K562 (cell line): Measurements from ENCODE around the gene BASP1. TPM values are rescaled to one million over a fixed set of nuclear protein-coding genes. Genes with fewer than 3 reads are reported as not detected.

ENCODE experiments used
- ATAC-seq: fragments of 200-7000 bp; cut with Tn5 transposase; 3 replicates; pipeline ENCODE4 v1.9.1; 2020; ENCODE audit warnings: moderate library complexity
- BruUV-seq: library from RNA; stranded (reverse); fragments of 400-500 nt; replicated peaks from 2 replicates; lab custom pipeline; 2021; lab: Mats Ljungman, UMichigan
- CTCF ChIA-PET: fragments of 300-600 bp; formaldehyde crosslinking; extraction: SDS; loops from one replicate; lab custom pipeline; 2021; ENCODE audit warnings: low intra/inter-chr PET ratio; lab: Yijun Ruan, JAX
- POLR2A ChIA-PET: fragments of 300-600, 350-650 bp; sonication (Branson Sonifier 250); formaldehyde crosslinking; extraction: SDS; loops from one replicate; lab custom pipeline; 2021; ENCODE audit warnings: antibody characterized with exemption, inconsistent platforms; lab: Yijun Ruan, JAX
- DNase-seq, 4 experiments: peaks; one replicate each; pipeline versions ENCODE4 v3.0.0 to v3.0.0-alpha.2; 2011 to 2018; ENCODE audit warnings: low spot score in 3 of 4, mixed read lengths in 3 of 4; ENCODE audit errors: extremely low read depth in 1 of 4
- FAIRE-seq: peaks from 2 replicates; lab custom pipeline; 2011; peaks lifted over from hg19 to GRCh38; lab: Jason Lieb, UNC
- H2AFZ ChIP-seq: 2 replicates; pipeline ENCODE4 v1.6.0; 2011; ENCODE audit warnings: low read depth, low read length, control low read depth, inconsistent platforms
- H3K27ac ChIP-seq: fragments of 200-600 bp; 3 replicates; pipeline ENCODE4 v1.8.0; 2011; ENCODE audit warnings: low read depth, mild to moderate bottlenecking, control low read depth, inconsistent platforms, low read length, moderate library complexity, mixed read lengths; ENCODE audit errors: extremely low read depth
- H3K27me3 ChIP-seq, 2 experiments: fragments of 300-600 bp in 1 of 2; 2 replicates in 1 of 2; 3 replicates in 1 of 2; pipeline versions ENCODE4 v1.6.0 to v1.8.0; 2011; ENCODE audit warnings: inconsistent platforms in 2 of 2, low read length in 2 of 2, mild to moderate bottlenecking in 1 of 2, mixed read lengths in 1 of 2, moderate library complexity in 1 of 2; ENCODE audit not compliant: control insufficient read depth in 2 of 2, insufficient read depth in 2 of 2
- H3K36me3 ChIP-seq: fragments of 300-600 bp; 3 replicates; pipeline ENCODE4 v1.8.0; 2011; ENCODE audit warnings: mild to moderate bottlenecking, low read length, inconsistent platforms; ENCODE audit not compliant: control insufficient read depth, insufficient read depth
- H3K4me1 ChIP-seq, 2 experiments: fragments of 200-600 bp in 1 of 2; replicated peaks in 1 of 2; 2 replicates in 1 of 2; 3 replicates in 1 of 2; pipeline versions ENCODE4 v1.5.1 to v1.8.0; 2011; ENCODE audit warnings: inconsistent platforms in 2 of 2, low read length in 2 of 2, mild to moderate bottlenecking in 1 of 2, mixed read lengths in 1 of 2, moderate library complexity in 1 of 2; ENCODE audit not compliant: control insufficient read depth in 2 of 2, insufficient read depth in 2 of 2
- H3K4me2 ChIP-seq: 2 replicates; pipeline ENCODE4 v1.6.1; 2011; ENCODE audit warnings: low read length, control low read depth, inconsistent platforms, mixed read lengths; ENCODE audit not compliant: insufficient read depth
- H3K4me3 ChIP-seq: fragments of 200-600 bp; sonication (generic), shearing (Covaris generic); 2 replicates; pipeline ENCODE4 v1.5.1; 2016; ENCODE audit warnings: control low read depth, inconsistent platforms
- H3K79me2 ChIP-seq: fragments of 200-600 bp; 3 replicates; pipeline ENCODE4 v1.8.0; 2011; ENCODE audit warnings: low read length, inconsistent platforms; ENCODE audit not compliant: control insufficient read depth, insufficient read depth
- H3K9ac ChIP-seq, 2 experiments: 2 replicates each; pipeline versions ENCODE4 v1.6.0 to v1.6.1; 2011; ENCODE audit warnings: low read depth in 2 of 2, low read length in 2 of 2, control low read depth in 1 of 2, inconsistent platforms in 1 of 2, mild to moderate bottlenecking in 1 of 2, mixed read lengths in 1 of 2; ENCODE audit not compliant: insufficient read depth in 1 of 2
- H3K9me1 ChIP-seq: one replicate; pipeline ENCODE4 v1.6.0; 2011; ENCODE audit warnings: inconsistent platforms, mild to moderate bottlenecking, low read length, moderate library complexity; ENCODE audit not compliant: control insufficient read depth, insufficient read depth
- H3K9me3 ChIP-seq: replicated peaks from 2 replicates; pipeline ENCODE4 v1.5.1; 2011; ENCODE audit warnings: low read depth, low read length, inconsistent platforms; ENCODE audit not compliant: control insufficient read depth, insufficient read depth
- H4K20me1 ChIP-seq: replicated peaks from 2 replicates; pipeline ENCODE4 v1.6.1; 2011; ENCODE audit warnings: low read length, inconsistent platforms, mixed read lengths; ENCODE audit not compliant: control insufficient read depth, insufficient read depth
- AFF4 ChIP-seq: sonication (generic); formaldehyde crosslinking; IDR thresholded peaks from 2 replicates; pipeline ENCODE4 v1.8.0; 2023; ENCODE audit warnings: mild to moderate bottlenecking, missing genetic modification reagents
- BACH1 ChIP-seq: fragments of 200-800 bp; sonication (Bioruptor generic); IDR thresholded peaks from 2 replicates; pipeline ENCODE4 v1.6.1; 2016; ENCODE audit warnings: missing genetic modification characterization, missing compliant biosample characterization
- CREB1 ChIP-seq, 2 experiments: sonication (generic) in 1 of 2; formaldehyde crosslinking in 1 of 2; IDR thresholded peaks; 2 replicates each; pipeline versions ENCODE4 v1.6.1 to v1.8.0; 2012 to 2022; ENCODE audit warnings: inconsistent platforms in 1 of 2, mild to moderate bottlenecking in 1 of 2, missing genetic modification reagents in 1 of 2, moderate library complexity in 1 of 2
- IRF2 ChIP-seq: sonication (generic); formaldehyde crosslinking; IDR thresholded peaks from 2 replicates; pipeline ENCODE4 v1.8.1; 2022; ENCODE audit warnings: mild to moderate bottlenecking, missing genetic modification reagents
- MITF ChIP-seq: IDR thresholded peaks from 2 replicates; pipeline ENCODE4 v1.6.1; 2014; ENCODE audit warnings: antibody characterized with exemption
- MTA3 ChIP-seq: fragments of 450-650 bp; formaldehyde crosslinking; IDR thresholded peaks from 2 replicates; pipeline ENCODE4 v1.6.1; 2017; ENCODE audit warnings: mild to moderate bottlenecking, borderline replicate concordance
- NCOA1 ChIP-seq: fragments of 450-650 bp; IDR thresholded peaks from 2 replicates; pipeline ENCODE4 v1.6.1; 2016; ENCODE audit warnings: low read depth
- POLR2G ChIP-seq: fragments of 200-400 bp; formaldehyde crosslinking; IDR thresholded peaks from 2 replicates; pipeline ENCODE4 v1.6.1; 2017; ENCODE audit warnings: low read depth, mild to moderate bottlenecking, antibody characterized with exemption, low read length, moderate library complexity
- RBM34 ChIP-seq: fragments of 200-400 bp; formaldehyde crosslinking; IDR thresholded peaks from 2 replicates; pipeline ENCODE4 v1.6.1; 2018; ENCODE audit warnings: low read length, borderline replicate concordance; ENCODE audit not compliant: insufficient read depth
- ZBED1 ChIP-seq: IDR thresholded peaks from 2 replicates; pipeline ENCODE4 v1.6.1; 2014
- ZBTB12 ChIP-seq: fragments of 250-450 bp; sonication (Bioruptor Pico); IDR thresholded peaks from 2 replicates; pipeline ENCODE4 v1.4.0; 2020
- WGBS: fragments of 100-300 bp; shearing (Covaris generic); methylation state at CpG from one replicate; pipeline ENCODE4 v1.1.6; 2016; ENCODE audit warnings: low coverage, mixed read lengths; ENCODE audit not compliant: insufficient coverage; ENCODE audit errors: missing lambda C conversion rate; 5-methylcytosine and 5-hydroxymethylcytosine counted together
- in situ Hi-C: fragments of 300-500 bp; cut with MboI; formaldehyde crosslinking; loops from 4 replicates; pipeline ENCODE4 v1.15.0; 2018; ENCODE audit warnings: inconsistent platforms, mixed read lengths
- intact Hi-C: fragments of 100-400 bp; cut with micrococcal nuclease; formaldehyde crosslinking; loops from 2 replicates; pipeline ENCODE4 v1.14.2; 2022
- polyA plus RNA-seq, 8 experiments: library from polyadenylated mRNA; depleted of rRNA in 4 of 8; stranded (reverse) in 5 of 8; unstranded in 3 of 8; fragments of >200 nt; fragmentation: Nextera tagmentation in 2 of 8; fragmentation: Illumina TruSeq in 1 of 8; extraction: Ambion mirVana in 2 of 8; extraction: Trizol in 1 of 8; gene quantifications; 2 replicates each; pipeline versions ENCODE4 v1.2.1 to v1.2.3, GENCODE V29; 2011 to 2014; ENCODE audit warnings: inconsistent platforms in 1 of 8, missing spikeins in 1 of 8
- total RNA-seq, 7 experiments: library from RNA; depleted of rRNA in 6 of 7; stranded (reverse); fragments of >200 nt in 6 of 7; fragmentation: Illumina TruSeq in 2 of 7; extraction: Trizol in 2 of 7; gene quantifications; 2 replicates each; pipeline versions ENCODE4 v1.2.1 to v1.2.3, GENCODE V29; 2011 to 2021; ENCODE audit warnings: low replicate concordance in 1 of 7
- TF ChIP-seq, protein P1 (sequence below): sonication (generic); formaldehyde crosslinking; IDR thresholded peaks from 2 replicates; pipeline ENCODE4 v1.8.1; 2023; ENCODE audit warnings: mild to moderate bottlenecking, missing genetic modification reagents

BASP1 gene
- total and polyA plus RNA-seq, 9 of the 15 experiments (the other 6 are each of a cell fraction or from before 2014, with no cell fraction given) = 0.22 TPM; not detected in 8

- Histone ChIP-seq H3K79me2 (no peaks in the 10 kb centered on the region), H3K4me1 (peaks cover 0 to 7% of the 10 kb centered on the region in 2 experiments; a peak in 1 of 5 replicates), H3K36me3 (no peaks in the 10 kb centered on the region), H3K4me2 (no peak overlapping the region), H3K9ac (no peak overlapping the region), H3K4me3 (no peak overlapping the region), H2AFZ (no peak overlapping the region), H3K27me3 (no peaks in the 10 kb centered on the region), H3K9me3 (no peaks in the 10 kb centered on the region), H4K20me1 (no peaks in the 10 kb centered on the region), H3K27ac (no peak overlapping the region), H3K9me1 (no peaks in the 10 kb centered on the region)
- ChIA-PET POLR2A (no interaction called here), CTCF (no interaction called here)
- BruUV-seq = no TSS peak
- in situ Hi-C loops = loop anchor here (5.0 kb wide), 1 partner anchor 1089 kb away; no protein-coding TSS in a partner anchor
- no peak for TF ChIP-seq POLR2G
- no peak for TF ChIP-seq ZBED1
- TF ChIP-seq ZBTB12 (CRISPR knock-in tag) = no peak
- TF ChIP-seq NCOA1 = no peak
- no peak for TF ChIP-seq AFF4
- no peak for TF ChIP-seq MTA3
- TF ChIP-seq IRF2 (CRISPR knock-in tag) = no peak
- no peak for TF ChIP-seq RBM34
- TF ChIP-seq, protein P1, sequence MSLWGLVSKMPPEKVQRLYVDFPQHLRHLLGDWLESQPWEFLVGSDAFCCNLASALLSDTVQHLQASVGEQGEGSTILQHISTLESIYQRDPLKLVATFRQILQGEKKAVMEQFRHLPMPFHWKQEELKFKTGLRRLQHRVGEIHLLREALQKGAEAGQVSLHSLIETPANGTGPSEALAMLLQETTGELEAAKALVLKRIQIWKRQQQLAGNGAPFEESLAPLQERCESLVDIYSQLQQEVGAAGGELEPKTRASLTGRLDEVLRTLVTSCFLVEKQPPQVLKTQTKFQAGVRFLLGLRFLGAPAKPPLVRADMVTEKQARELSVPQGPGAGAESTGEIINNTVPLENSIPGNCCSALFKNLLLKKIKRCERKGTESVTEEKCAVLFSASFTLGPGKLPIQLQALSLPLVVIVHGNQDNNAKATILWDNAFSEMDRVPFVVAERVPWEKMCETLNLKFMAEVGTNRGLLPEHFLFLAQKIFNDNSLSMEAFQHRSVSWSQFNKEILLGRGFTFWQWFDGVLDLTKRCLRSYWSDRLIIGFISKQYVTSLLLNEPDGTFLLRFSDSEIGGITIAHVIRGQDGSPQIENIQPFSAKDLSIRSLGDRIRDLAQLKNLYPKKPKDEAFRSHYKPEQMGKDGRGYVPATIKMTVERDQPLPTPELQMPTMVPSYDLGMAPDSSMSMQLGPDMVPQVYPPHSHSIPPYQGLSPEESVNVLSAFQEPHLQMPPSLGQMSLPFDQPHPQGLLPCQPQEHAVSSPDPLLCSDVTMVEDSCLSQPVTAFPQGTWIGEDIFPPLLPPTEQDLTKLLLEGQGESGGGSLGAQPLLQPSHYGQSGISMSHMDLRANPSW (CRISPR knock-in tag) = no peak
- TF ChIP-seq BACH1 = no peak
- TF ChIP-seq CREB1 (IDR thresholded peaks at IDR 0.05) = no peak
- TF ChIP-seq CREB1 (CRISPR knock-in tag; IDR thresholded peaks at IDR 0.05) = no peak
- no peak for TF ChIP-seq MITF
- intact Hi-C loops = no loop called here
- no peak for FAIRE-seq
- ATAC-seq = no peak
- WGBS = 23% methylated on average over 31 of the region's 45 CpGs
- DNase-seq = no peak
Observed at GRCh38 chr5:17218353-17219005, 1.0 kb downstream of the BASP1 start.
